SJCRH30 (cell line): Measurements from ENCODE around the gene YRDC. TPM values are rescaled to one million over a fixed set of nuclear protein-coding genes. Genes with fewer than 3 reads are reported as not detected.

Experiments used
- DNase-seq, 2 experiments: peaks; one replicate each; pipeline ENCODE4 v3.0.0-alpha.2; 2015 to 2020
- H3K27ac ChIP-seq: fragments of 250-450 bp; sonication (Bioruptor Pico); 2 replicates; pipeline ENCODE4 v1.5.1; 2020; ENCODE audit warnings: mild to moderate bottlenecking, moderate library complexity
- H3K27me3 ChIP-seq: fragments of 250-450 bp; sonication (Bioruptor Pico); 2 replicates; pipeline ENCODE4 v1.5.1; 2020; ENCODE audit warnings: mild to moderate bottlenecking, moderate library complexity
- H3K36me3 ChIP-seq: fragments of 250-450 bp; sonication (Bioruptor Pico); 2 replicates; pipeline ENCODE4 v1.5.1; 2020; ENCODE audit warnings: mild to moderate bottlenecking, moderate library complexity
- H3K4me1 ChIP-seq: fragments of 250-450 bp; sonication (Bioruptor Pico); 2 replicates; pipeline ENCODE4 v1.5.1; 2020; ENCODE audit warnings: mild to moderate bottlenecking, moderate library complexity
- H3K4me3 ChIP-seq: fragments of 250-450 bp; sonication (Bioruptor Pico); 2 replicates; pipeline ENCODE4 v1.5.1; 2020; ENCODE audit warnings: mild to moderate bottlenecking, moderate library complexity
- H3K9me3 ChIP-seq: fragments of 250-450 bp; sonication (Bioruptor Pico); replicated peaks from 2 replicates; pipeline ENCODE4 v1.5.1; 2020; ENCODE audit warnings: mild to moderate bottlenecking, moderate library complexity
- total RNA-seq: library from RNA; depleted of rRNA; stranded (reverse); fragments of >200 nt; shearing (Covaris generic); gene quantifications from 2 replicates; pipeline ENCODE4 v1.2.3, GENCODE V29; 2014; rRNA removed

YRDC gene
- total RNA-seq: 43.5 and 45.1 TPM in 2 replicates

GRCh38 chr1:37807555-37808368 is at the start of gene YRDC, which contains the start of gene C1orf122:
Gene YRDC (minus strand): TSS chr1:37808208. CDS start chr1:37808180, 28 bp downstream.
Gene C1orf122 (plus strand): TSS chr1:37807790. CDS start chr1:37808405, 615 bp downstream.
- no peaks in the 10 kb centered on the region for H3K9me3 ChIP-seq
- peak; percentile 96 to 97 for DNase-seq
- peak within 1 kb of the TSS; percentile 85 for H3K4me3 ChIP-seq
- peaks cover 41% of the 10 kb centered on the region for H3K36me3 ChIP-seq
- H3K27me3 ChIP-seq: no peaks in the 10 kb centered on the region
- H3K4me1 ChIP-seq: peaks cover 6% of the 10 kb centered on the region; the same call in 1 of the 2 replicates
- H3K27ac ChIP-seq: peak within 1 kb of the TSS; percentile 66

DNA sequence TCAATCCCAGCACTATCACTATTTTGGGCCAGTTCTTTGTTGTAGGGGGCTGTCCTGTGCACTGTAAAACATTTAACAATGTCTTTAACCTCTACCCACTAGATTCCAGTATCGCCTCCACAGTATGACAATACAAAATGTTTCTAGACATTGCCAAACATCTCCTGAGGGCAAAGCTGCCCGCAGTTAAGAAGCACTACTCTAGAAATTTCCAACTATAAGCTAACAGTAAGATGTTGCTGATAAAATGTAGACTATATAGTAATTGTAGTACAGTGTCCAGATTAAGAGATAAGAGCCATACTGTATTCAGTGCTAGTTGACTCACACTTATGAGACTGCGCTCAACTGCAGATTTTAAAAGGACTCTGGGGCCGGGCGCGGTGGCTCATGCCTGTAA is 46.4 kb upstream of the YRDC start:
- Histone ChIP-seq H3K4me3 (no peak overlapping the region), H3K4me1 (no peaks in the 10 kb centered on the region; the same call in 1 of the 2 replicates), H3K36me3 (peaks cover 17% of the 10 kb centered on the region), H3K27me3 (no peaks in the 10 kb centered on the region), H3K9me3 (no peaks in the 10 kb centered on the region), H3K27ac (no peak overlapping the region)
- no peak for DNase-seq

- H3K4me1 ChIP-seq: no peaks in the 10 kb centered on the region
- no peaks in the 10 kb centered on the region for H3K27me3 ChIP-seq
- H3K4me3 ChIP-seq: no peak overlapping the region
- peaks cover 17% of the 10 kb centered on the region for H3K36me3 ChIP-seq
- H3K9me3 ChIP-seq: no peaks in the 10 kb centered on the region
- no peak overlapping the region for H3K27ac ChIP-seq
- DNase-seq: no peak
Measured at GRCh38 chr1:37853157-37853556, 45.1 kb upstream of the YRDC start.

GRCh38 chr1:37851782-37852210 is 43.8 kb upstream of the YRDC start:
- Histone ChIP-seq H3K36me3 (peaks cover 15% of the 10 kb centered on the region), H3K4me1 (no peaks in the 10 kb centered on the region), H3K27ac (no peak overlapping the region), H3K4me3 (no peak overlapping the region), H3K27me3 (no peaks in the 10 kb centered on the region), H3K9me3 (no peaks in the 10 kb centered on the region)
- DNase-seq: no peak

DNA sequence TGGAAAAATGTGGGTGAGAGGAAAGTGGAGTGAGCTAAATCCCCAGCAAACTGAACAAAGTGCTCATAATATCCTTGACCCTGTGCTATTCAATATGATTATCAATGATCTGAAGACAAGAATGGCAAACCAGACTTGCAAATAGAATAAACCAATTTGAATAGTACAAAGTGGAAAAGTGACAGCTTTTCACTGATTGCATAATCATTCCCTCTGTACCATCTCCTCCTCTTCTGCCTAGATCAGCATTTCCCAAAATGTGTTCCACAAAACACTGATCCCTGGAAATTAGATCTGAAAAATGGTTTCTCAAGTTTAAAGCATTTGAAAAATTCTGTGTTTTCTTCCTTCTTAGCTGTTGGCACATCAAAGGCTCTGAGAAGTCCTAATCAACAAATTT is 43.3 kb upstream of the YRDC start:
- Histone ChIP-seq H3K27ac (no peak overlapping the region), H3K4me3 (no peak overlapping the region), H3K36me3 (peaks cover 12% of the 10 kb centered on the region), H3K9me3 (no peaks in the 10 kb centered on the region), H3K4me1 (no peaks in the 10 kb centered on the region), H3K27me3 (no peaks in the 10 kb centered on the region)
- no peak for DNase-seq

GRCh38 chr1:37850352-37850955 is 42.4 kb upstream of the YRDC start:
- no peaks in the 10 kb centered on the region for H3K4me1 ChIP-seq
- peaks cover 14% of the 10 kb centered on the region for H3K36me3 ChIP-seq
- H3K27me3 ChIP-seq: no peaks in the 10 kb centered on the region
- no peaks in the 10 kb centered on the region for H3K9me3 ChIP-seq
- H3K4me3 ChIP-seq: no peak overlapping the region
- no peak for DNase-seq
- H3K27ac ChIP-seq: no peak overlapping the region

DNA sequence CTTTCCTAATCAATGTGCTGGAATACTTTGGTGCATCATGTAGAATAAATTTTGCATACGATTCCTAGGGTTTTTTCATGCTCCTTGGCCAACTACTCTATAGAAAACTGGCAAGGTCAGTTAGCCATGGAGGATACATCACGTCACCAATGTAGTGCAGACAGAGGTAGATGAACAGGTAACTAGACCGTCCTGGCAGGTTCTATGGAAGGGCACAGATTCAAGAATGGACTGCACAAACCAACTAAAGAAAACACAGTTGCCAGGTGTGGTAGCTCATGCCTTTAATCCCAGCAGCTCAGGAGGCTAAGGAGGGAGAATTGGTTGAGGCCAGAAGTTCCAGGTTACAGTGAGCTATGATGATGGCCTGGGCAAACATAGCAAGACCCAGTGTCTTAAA is 41.5 kb upstream of the YRDC start:
- no peak overlapping the region for H3K27ac ChIP-seq
- no peaks in the 10 kb centered on the region for H3K27me3 ChIP-seq
- H3K4me1 ChIP-seq: no peaks in the 10 kb centered on the region
- H3K9me3 ChIP-seq: no peaks in the 10 kb centered on the region
- DNase-seq: no peak
- no peak overlapping the region for H3K4me3 ChIP-seq
- H3K36me3 ChIP-seq: peaks cover 11% of the 10 kb centered on the region

DNA sequence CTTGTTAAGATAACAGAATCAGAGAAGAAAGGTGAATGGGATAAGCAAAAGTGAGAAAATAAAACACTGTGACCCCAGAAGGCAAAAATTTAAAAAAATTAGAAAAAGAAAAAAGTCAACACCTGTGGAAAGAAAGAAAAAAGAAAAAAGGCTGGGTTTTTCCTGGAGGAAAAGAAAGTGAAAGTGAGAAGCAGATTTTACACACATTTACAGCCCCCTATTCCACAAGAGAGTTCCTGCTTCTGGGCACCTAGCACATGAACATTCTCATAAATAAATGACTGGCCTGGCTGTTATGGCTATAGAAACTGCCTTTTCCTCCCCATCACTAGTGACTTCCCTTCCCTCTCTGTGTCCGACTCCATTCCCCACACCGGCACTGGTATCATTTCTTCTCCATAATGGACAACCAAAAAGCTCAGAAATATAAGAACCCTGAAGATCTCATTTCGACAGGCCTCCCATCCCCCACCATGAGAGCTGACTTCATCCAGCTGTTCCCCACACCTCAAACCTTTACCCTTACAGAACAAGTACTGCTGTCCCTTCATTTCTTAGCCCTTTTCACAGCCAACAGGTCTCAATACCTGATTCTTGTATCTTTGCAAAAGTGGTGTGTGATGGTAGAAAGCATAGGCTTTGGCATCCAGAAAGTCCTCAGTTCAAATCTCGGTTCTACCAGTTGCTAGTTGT is 38.8 kb upstream of the YRDC start:
- Histone ChIP-seq H3K27ac (no peak overlapping the region), H3K27me3 (no peaks in the 10 kb centered on the region), H3K4me1 (no peaks in the 10 kb centered on the region), H3K4me3 (no peak overlapping the region), H3K36me3 (peaks cover 8% of the 10 kb centered on the region; the same call in 1 of the 2 replicates), H3K9me3 (no peaks in the 10 kb centered on the region)
- no peak for DNase-seq

GRCh38 chr1:37845786-37846185 is 37.8 kb upstream of the YRDC start:
- Histone ChIP-seq H3K27me3 (no peaks in the 10 kb centered on the region), H3K9me3 (no peaks in the 10 kb centered on the region), H3K4me1 (no peaks in the 10 kb centered on the region), H3K4me3 (no peak overlapping the region), H3K27ac (no peak overlapping the region), H3K36me3 (peaks cover 8% of the 10 kb centered on the region; the same call in 1 of the 2 replicates)
- no peak for DNase-seq

GRCh38 chr1:37845049-37845646 is 37.1 kb upstream of the YRDC start:
- no peaks in the 10 kb centered on the region for H3K27me3 ChIP-seq
- H3K27ac ChIP-seq: no peak overlapping the region
- no peaks in the 10 kb centered on the region for H3K4me1 ChIP-seq
- no peak for DNase-seq
- peaks cover 8% of the 10 kb centered on the region; the same call in 1 of the 2 replicates for H3K36me3 ChIP-seq
- H3K9me3 ChIP-seq: no peaks in the 10 kb centered on the region
- no peak overlapping the region for H3K4me3 ChIP-seq

- no peak overlapping the region for H3K27ac ChIP-seq
- H3K36me3 ChIP-seq: peaks cover 8% of the 10 kb centered on the region; the same call in 1 of the 2 replicates
- no peaks in the 10 kb centered on the region for H3K9me3 ChIP-seq
- no peaks in the 10 kb centered on the region for H3K4me1 ChIP-seq
- H3K27me3 ChIP-seq: no peaks in the 10 kb centered on the region
- DNase-seq: no peak
- no peak overlapping the region for H3K4me3 ChIP-seq
Measured at GRCh38 chr1:37844536-37844935, 36.5 kb upstream of the YRDC start.

DNA sequence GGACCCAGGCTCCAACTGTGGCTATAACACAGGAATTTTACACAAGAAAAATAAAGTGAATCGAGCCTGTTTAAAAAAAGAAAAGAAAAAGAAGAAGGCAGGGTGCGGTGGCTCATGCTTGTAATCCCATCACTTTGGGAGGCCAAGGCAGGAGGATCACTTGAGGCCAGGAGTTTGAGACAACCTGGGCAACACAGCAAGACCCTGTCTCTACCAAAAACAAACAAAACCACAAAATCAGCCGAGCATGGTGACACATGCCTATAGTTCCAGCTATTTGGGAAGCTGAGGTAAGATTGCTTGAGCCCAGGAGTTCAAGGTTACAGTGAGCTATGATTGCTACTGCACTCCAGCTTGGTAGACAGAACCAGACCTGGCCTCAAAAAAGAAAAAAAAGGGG is 33.6 kb upstream of the YRDC start:
- Histone ChIP-seq H3K9me3 (no peaks in the 10 kb centered on the region), H3K27me3 (no peaks in the 10 kb centered on the region), H3K4me3 (no peak overlapping the region), H3K27ac (no peak overlapping the region), H3K4me1 (no peaks in the 10 kb centered on the region), H3K36me3 (peaks cover 21% of the 10 kb centered on the region)
- DNase-seq: no peak

GRCh38 chr1:37840711-37841110 is 32.7 kb upstream of the YRDC start:
- no peak for DNase-seq
- no peaks in the 10 kb centered on the region for H3K27me3 ChIP-seq
- peaks cover 19% of the 10 kb centered on the region for H3K36me3 ChIP-seq
- no peak overlapping the region for H3K4me3 ChIP-seq
- no peaks in the 10 kb centered on the region for H3K9me3 ChIP-seq
- no peaks in the 10 kb centered on the region for H3K4me1 ChIP-seq
- no peak overlapping the region for H3K27ac ChIP-seq

DNA sequence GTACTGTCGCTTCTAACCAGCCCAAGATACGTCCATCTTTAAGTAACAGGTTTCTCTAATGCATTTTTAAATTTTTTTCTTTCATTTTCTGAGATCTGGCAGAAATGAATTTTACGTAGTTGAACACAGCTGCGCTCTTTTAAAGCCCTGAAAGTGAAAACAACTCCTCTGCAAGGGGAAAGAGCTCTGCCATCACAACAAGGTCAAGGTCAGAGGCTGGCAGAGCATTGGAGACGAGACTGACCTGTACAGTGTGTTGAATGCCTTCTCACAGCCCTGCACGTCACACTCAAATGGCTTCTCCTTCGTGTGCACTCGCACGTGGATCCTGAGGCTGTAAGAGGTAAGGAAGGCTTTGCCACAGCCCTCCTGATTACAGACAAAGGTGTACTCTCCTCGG is 31.7 kb upstream of the YRDC start:
- no peaks in the 10 kb centered on the region for H3K4me1 ChIP-seq
- H3K27me3 ChIP-seq: no peaks in the 10 kb centered on the region
- peaks cover 18% of the 10 kb centered on the region for H3K36me3 ChIP-seq
- H3K27ac ChIP-seq: no peak overlapping the region
- DNase-seq: no peak
- H3K4me3 ChIP-seq: no peak overlapping the region
- H3K9me3 ChIP-seq: no peaks in the 10 kb centered on the region

DNA sequence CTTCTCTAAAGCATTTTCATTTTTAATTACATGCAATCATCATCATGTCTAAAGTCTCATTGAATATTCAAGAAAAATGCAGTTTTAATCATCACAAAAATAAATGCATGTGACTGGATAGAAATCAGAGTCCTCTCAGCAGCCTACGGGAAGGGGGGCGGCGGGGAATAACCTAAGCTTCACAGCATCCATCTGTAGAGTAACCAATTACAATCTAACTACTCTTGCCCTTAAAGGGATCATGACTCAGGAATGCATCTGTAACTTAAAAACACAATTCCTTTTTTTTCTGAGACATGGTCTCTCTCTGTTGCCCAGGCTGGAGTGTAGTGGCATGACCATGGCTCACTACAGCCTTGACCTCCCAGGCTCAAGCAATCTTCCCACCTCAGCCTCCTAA is 28.8 kb upstream of the YRDC start:
- Histone ChIP-seq H3K27me3 (no peaks in the 10 kb centered on the region), H3K4me3 (no peak overlapping the region), H3K9me3 (no peaks in the 10 kb centered on the region), H3K36me3 (peaks cover 42% of the 10 kb centered on the region), H3K4me1 (no peaks in the 10 kb centered on the region), H3K27ac (no peak overlapping the region)
- DNase-seq: no peak
